Activated naive CD8-positive, alpha-beta T cell treated with anti-CD3 and anti-CD28 coated beads, Interleukin-2, amount 50 U/mL, for 16 hours (primary cell): ENCODE measurements around the gene SLC7A6OS.

Experiments
- DNase-seq: peaks from one replicate; pipeline ENCODE4 v3.0.0-alpha.2; 2020; ENCODE audit warnings: low read depth, low spot score

SLC7A6OS gene

DNA sequence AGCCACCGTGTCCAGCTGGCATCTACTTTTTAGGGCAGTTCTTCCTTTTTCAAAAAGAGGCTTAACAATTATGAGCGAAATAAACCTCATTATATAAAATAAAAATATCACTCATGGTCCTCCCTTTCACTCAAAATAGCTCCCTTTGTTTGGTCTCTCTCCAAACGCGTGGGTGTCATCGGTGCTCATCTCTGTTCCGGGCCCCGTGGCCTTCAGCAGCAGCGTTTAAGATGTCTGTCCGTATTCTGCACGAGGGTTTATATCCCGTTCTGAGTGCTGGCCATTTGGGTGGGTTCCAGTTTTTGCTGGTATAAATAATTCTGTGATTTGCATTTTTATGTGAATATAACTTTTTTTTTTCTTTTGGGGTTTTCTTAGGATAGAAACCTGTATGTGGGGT lies 33.5 kb upstream of the SLC7A6OS start:
- no peak for DNase-seq

DNA sequence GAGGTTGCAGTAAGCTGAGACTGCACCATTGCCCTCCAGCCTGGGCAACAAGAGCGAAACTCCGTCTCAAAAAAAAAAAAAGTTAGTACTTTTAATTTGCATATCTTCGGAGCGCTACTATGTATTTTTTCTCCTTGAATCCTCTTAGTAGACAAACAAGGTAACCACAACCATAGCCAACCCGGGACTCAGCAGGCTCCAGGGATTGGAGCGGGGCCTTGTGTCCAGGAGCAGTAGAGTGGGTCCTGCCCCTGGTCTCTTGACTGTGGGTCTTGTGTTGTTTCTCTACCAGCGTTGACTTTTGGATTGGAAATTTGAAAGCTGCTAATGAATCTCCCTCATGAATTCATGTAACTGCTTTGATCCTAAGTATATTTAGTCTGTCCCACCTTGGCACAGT lies 32.4 kb upstream of the SLC7A6OS start:
- no peak for DNase-seq

DNA sequence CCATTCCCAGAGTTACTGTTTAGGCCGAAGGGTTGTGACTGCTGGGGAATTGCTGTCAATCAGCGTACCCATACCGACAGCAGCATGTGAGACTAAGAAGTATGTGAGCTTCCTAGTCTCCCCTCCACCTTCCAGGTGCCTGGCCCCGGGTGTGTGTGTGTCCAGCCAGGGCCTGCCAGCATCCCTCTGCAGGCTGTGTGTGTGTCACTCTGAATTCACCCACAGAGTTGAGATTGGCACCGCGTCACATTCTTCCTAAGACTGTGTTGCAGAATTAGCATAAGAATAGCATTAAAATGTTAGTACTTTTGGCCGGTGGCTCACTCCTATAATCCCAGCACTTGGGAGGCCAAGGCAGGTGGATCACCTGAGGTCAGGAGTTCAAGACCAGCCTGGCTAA lies 31.9 kb upstream of the SLC7A6OS start:
- no peak for DNase-seq

DNA sequence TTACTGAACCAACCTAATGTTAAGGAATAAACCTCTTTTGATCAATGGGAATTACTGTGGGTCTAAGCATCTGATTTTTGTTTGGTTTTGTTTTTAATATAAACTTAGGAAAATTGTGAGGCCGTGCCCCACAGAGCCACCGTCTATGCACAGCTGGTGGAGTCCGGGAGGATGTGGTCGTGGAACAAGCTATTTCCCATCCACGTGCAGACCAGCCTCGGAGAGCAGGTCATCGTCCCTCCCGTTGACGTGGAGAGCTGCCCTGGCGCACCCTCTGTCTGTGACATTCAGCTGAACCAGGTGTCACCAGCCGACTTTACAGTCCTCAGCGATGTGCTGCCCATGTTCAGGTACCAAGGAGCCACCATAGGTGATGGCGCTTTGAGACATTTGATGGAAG lies 28.5 kb upstream of the SLC7A6OS start:
- DNase-seq: no peak

DNA sequence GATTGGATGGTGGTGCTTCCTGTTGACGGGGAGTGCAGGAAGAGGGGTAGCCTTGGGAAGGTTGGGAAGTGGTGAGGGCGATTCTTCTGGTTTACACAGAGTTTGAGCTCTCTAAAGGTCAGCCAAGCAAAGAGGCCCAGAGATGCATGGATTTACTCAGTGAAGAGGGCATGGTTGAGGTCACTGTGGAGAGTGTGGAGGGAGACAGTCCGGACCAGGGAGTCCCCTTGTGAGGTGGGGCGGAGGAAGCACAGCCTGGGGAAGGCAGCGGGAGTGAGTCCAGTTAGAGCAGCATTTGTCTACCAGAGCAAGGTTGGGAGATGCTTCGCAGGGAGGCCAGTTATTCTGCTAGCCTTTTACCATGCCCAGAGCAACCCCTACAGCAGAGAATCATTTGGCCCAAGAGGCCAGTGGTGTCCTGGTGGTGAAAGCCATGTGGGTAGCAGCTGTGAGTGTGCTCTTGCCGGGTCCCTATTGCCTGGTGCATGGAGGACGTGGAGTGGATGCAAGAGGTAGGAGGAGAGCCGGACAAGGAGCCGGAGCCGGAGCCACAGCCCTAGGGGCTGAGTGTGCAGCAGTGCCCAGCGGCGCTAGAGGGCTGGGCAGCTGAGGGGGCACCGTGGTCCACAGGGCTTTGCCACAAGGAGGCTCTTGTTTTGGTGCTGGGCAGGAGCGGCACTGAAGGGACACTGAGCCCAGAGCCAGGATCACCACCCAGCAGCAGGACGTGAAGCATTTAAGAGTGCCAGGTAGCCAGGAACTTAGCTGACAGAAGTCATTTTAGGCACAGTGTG lies 27.8 kb upstream of the SLC7A6OS start:
- no peak for DNase-seq

DNA sequence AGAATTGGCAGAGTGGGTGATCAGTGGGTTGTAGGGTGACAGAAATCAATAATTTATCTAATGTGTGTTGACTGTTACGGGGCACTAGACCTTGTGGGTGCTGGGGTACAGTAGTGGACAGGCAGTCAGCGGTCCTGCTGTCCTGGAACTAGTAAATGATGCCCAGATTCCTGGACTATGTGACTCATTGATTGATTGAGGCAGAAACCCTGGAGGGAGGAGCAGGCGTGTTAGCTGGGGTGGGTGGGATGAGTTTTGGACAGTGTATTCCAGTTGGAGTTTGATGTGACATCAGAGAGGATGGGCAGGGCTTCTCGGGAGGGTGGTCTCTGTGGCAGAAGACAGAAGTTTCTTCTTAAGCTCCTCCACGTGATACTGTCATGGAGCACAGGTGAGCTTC lies 24.4 kb upstream of the SLC7A6OS start:
- no peak for DNase-seq

DNA sequence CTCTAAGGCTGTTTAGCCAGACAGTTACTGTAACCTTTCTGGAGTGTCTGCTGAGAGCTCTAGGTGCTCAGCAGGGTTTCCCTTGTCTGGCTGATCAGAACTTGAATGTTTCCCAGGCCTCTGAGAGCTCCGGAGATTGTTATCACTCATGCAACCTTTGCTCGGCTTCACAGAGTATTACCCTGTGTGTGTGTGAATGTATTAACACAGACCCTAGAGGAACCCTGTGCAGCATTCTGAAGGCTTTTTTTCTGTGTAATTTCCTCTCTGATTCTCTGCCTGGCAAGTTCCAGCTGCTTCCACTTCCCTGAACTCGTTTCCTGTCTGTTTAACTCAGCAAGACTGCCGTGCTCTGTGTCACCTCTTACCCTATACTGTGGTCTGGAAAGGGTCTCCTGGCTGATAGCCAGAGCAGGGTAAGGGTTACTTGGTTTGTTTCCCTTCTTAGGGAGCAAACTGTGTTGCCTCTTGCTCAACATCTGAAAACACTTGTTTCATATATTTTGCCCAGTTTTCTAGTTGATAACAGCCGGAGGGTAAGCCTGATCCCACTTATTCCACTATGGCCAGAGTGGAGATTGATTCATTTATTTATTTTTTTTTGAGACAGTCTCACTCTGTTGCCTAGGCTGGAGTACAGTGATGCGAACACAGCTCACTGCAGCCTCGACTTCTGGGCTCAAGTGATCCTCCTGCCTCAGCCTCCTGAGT lies 21.8 kb upstream of the SLC7A6OS start:
- DNase-seq: no peak

DNA sequence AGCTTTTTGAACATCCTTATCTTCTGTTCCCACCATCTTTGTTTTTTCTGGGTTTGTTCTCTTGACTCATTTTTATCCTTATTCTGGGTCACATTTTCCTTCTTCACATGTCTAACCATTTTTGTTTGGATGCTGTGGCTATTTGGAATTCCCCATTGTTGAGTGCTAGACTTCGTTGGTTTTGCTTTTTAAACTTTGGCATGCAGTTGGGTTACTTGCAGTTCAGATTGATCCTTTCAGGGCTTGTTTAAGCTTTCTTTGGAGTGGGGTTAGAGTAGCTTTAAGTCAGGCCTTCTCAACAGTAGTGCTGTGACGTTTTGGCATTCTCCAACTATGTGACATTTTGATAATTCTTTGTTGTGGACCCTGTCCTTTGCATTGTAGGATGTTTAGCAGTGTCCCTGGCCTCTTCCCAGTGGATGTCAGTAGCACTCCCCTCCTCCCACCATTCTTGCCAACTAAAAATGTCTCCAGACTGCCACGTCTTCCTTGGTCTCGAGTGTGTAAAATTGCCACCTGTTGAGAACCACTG lies 21.2 kb upstream of the SLC7A6OS start:
- no peak for DNase-seq

DNA sequence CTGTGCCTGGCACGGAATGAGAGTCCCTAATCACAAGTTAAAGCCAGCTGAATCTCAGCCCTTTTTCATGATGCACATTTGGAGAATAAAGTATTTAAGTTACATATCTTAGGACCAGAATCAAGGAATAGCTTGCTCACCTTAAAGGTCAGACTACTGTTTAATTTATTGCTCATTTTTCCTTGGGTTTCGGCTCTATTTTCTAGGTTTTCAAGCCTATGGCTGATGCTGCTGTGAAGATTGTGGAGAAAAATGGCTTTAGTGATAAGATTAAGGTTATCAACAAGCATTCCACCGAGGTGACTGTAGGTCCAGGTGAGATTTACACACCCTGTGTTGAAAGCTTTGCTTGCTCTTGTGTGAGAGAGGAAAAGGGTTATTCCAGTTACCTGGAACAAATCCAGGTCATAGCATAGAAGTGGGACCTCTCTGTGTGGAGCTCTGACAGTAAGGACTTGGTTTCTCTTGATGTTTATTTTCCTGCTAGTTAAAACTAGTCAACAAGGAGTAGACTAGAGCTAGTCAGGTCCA lies 18.2 kb upstream of the SLC7A6OS start:
- DNase-seq: no peak

DNA sequence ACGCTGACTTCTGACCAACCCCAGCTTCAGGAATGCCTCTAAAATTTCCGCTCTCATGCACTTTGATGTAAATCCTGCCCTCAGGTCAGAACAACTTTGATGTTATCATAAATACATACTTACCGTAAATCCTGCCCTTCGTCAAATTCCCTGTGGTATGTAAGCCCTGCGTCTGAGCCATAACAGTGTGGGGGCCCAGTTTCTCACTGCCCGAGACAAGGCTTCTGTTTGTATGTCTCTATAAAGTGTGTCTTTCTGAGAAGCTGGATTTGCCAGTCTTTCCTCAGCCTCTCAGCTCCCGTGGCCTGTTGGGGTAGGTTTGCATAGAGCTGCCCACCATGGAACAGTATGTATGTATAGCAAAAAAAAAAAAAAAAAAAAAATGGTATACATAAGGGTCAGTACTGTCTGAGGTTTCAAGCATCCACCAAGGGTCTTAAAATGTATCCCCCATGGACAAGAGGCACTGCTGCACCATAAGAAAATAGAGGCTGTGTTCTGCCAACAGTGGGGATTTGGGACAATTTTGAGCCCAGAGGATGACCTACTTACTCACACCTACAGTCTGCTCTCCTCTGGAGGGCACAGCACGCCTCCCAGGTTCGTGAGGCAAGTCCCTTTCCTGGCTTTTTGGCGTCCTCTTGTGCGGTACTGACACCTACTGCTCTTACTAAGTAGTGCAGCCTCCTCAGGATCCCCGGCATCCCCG lies 17.6 kb upstream of the SLC7A6OS start:
- DNase-seq: peak; percentile 68

DNA sequence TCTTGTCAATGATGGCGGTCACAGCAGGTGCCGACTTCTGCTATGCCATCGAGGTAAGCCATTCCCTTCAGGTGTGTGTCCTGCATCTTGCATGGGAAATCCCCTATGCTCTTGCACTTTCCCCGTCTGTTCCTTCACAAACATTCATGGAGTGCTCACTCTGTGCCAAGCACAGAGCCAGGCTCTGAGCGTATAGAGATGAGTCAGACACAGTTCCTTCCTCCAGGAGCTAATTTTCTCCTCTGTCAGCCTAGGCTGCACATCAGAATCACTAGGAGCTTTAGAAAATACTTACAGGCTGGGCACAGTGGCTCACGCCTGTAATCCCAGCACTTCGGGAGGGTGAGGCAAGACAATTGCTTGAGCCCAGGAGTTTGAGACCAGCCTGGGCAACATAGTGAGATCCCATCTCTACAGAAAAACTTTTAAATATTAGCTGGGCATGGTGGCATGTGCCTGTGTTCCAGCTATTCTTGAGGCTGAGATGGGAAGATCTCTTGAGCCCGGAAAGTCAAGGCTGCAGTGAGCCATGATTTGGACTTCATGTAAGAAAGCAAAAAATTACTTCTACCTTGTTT lies 14.1 kb upstream of the SLC7A6OS start:
- no peak for DNase-seq

DNA sequence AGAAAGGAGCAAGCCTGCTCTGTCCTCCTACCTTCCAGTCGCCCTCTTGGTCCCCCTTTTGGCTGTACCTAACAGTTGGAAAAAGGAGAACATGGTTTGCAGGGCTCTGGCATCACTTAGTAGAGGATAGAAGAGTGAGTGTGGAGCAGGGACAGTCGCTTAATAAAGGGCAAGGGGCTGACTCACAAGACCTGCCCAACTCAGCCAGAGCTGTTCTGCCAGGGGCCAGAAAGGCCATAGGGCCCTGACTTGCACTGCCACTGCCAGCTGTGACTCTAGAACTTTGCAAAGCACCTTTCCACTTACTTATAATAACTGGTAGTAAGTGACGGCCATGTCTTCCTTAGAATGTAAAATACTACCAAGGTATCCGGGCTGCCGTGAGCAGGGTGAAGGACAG lies 13.6 kb upstream of the SLC7A6OS start:
- DNase-seq: no peak

DNA sequence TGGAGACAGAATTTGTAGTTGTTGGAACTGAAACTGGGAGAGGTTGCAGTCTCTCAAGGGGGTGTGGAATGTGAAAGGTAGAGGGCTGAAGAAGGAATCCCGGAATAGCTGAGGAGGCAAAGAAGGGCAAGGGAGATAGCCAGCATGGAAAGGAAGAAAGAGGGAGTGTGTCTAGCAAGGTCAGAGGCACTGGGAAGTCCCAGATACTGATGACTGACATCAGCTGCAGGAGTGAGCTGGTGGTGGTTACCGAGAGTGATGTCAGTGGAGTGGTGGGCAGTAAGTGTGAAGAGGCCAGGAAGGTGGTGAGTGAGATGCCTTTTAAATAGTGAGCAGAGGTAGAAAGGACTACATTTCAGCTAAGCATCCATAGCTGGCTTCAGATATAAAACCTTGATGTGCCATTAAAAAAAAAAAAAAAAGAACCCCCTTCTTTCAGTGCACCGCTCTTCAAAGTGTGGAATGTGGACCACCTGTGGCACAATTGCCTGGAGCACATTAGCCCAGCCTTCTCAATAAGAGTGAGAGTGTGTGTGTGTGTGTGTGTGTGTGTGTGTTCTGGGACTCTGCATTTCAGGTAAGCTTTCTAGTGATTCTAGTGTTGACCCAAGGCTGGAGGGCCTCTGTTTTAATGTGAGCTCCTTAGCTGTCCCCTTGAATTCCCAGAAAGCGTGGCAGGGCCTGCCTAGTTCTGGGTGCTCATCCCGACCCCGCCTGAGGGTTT lies 8.6 kb upstream of the SLC7A6OS start:
- DNase-seq: no peak

DNA sequence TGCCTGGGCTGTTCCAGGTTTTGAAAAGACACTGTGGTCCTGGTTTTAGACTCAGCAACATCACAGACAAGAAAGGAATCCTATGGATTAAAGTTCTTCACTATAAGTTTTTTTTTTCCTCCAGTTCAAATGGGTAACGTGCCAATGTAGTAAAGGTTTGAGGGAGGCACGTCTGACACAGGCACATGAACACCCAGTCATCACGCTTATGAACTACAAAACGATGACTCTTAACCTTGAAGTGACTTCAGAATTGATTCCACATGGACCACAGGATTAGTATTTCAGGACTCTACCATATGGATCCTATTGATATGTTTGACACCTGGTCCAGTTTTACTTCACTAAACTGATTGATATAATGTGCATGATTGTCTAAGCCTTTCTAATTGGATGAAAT lies 2.4 kb upstream of the SLC7A6OS start:
- DNase-seq: no peak

DNA sequence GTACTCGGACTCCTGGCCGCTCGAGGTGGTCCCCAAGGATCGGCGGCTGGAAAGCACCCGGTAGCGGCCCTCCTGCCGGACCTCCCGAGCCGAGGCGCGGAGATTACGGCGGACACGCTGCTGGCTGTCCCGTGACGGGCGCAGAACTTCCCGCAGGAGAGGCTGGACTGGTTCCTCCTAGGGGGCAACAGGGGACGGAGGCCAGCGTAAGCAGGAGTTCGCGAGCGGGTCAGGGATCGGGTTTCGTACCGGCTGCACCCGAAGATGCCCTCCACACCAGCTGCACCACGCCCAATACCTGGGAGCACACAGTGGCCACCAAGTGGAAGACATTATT lies 341 bp downstream of the SLC7A6OS start:
- DNase-seq: no peak

DNA sequence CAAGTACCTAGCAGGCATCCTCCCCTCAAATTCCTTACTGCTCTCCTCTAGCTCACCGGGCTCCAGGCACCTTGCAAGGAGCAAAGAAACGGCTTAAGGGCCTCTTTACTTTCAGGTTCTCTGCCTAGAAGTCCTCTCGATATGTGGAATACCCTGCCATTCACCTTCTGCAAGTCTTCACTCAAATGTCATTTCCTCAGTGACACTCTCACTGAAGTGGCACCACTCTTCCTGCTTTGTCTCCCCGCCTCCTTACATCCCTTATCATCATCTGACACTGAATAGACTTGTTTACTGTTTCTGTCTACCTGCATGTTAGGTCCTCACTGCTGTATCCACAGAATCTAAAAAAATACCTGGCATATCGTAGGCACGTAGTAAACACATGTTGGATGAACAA lies 947 bp downstream of the SLC7A6OS start:
- no peak for DNase-seq

DNA sequence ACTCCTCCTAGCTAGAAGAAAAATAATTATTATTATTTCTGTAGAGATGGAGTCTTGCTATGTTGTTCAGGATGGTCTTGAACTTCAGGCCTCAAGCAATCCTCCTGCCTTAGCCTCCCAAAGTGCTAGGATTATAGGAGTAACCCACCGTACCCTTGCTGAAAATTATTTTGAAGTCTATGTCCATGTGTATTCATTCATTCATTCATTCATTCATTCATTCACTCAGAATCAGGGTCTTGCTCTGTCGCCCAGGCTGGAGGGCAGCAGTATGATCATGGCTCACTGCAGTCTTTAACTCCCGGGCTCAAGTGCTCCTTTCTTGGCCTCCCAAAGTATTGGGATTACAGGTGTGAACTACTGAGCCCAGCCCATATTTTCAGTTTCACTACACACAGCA lies 4.1 kb downstream of the SLC7A6OS start:
- no peak for DNase-seq

DNA sequence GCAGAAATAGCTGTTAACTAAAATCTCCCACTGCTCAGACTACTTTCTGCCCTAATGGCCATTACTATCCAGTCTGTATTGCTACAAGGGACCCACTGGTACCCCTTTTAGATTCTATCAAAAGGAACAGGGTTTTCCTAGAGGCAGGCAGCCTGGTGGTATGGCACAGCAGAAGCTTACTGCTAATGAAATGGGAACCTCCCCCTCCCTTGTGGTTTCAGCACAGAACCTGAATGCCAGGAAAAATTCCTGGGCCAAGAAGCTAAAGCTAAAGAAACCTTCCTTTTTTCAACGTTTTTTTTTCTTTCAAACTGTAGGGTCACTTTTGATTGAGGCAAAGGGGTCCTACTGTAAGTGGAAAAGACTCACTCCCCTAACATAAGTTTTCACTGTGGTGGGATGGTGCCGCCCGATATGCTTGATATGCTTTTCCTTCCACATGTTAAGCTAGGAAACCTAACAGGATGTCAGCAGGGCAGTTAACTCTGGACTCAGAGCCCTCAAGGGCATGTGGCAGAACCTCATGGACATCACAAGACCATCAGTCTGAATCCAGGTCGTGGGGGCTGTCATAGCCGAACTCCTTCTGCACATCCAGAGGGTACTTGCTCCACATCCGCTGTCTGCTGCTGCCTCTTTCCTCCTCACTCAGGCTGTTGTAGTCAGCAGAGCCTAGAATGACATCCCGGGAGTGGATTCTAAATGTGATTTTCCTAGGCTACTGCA lies 9.8 kb downstream of the SLC7A6OS start:
- DNase-seq: no peak

DNA sequence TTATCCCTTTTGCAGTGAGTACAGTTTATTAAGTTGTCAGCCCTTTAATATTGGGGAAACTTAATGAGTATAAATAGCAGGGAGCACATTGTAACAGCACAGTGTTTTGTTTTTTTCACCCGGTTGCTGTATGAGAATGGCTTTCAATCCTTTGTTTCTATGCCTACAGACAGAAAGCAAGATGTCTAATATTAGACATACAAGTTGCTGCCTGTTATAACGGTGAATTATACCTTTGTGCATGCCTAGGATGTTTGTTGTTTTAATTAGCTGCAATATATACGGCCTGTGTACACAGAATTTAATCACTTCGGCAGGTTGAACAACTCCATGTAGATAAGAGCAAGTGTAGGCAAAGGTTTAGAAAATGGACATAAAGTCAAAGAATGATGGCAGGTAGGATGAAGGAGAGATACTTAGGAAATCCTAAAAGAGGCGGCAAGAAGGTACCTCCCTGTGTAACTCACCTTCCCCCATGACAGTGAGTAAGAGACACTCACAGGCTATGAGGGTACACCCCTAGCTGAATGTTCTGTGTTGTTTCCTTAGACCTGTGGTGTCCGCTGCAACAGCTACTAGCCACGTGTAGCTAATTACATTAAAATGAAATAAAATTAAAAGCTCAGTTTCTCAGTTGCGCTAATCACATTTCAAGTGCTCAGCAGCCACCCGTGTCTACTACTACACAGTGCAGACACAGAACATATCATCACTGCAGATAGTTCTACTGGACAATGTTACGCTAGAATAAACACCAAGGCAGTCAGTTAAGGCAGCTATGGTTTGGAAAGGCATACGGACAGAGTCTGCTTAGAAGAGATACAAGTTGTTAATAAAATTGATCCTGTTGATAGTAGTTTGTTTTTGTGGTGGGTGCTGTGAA lies 10.9 kb downstream of the SLC7A6OS start:
- no peak for DNase-seq
